Chondrocyte (in vitro differentiated cells): ENCODE results near the gene ARHGAP42. TPM values are rescaled to one million over a fixed set of nuclear protein-coding genes. Genes with fewer than 3 reads are reported as not detected.

Experiments used
- DNase-seq: peaks from one replicate; pipeline ENCODE4 v3.0.0; 2021; ENCODE audit warnings: mixed read lengths, low spot score
- H3K27ac Mint-ChIP-seq: one replicate; pipeline ENCODE4 v1.8.0; 2021; ENCODE audit warnings: mild to moderate bottlenecking, moderate library complexity, mixed read lengths; ENCODE audit not compliant: unreplicated experiment
- H3K27me3 Mint-ChIP-seq: 2 replicates; pipeline ENCODE4 v1.8.0; 2021; ENCODE audit warnings: low read depth, mixed read lengths
- H3K36me3 Mint-ChIP-seq: 2 replicates; pipeline ENCODE4 v1.8.0; 2021; ENCODE audit warnings: low read depth, mixed read lengths
- H3K4me1 Mint-ChIP-seq: 2 replicates; pipeline ENCODE4 v1.8.0; 2021; ENCODE audit warnings: low read depth, mild to moderate bottlenecking, mixed read lengths
- H3K4me3 Mint-ChIP-seq: one replicate; pipeline ENCODE4 v1.8.0; 2021; ENCODE audit warnings: mild to moderate bottlenecking, moderate library complexity, mixed read lengths; ENCODE audit not compliant: unreplicated experiment
- H3K9me3 Mint-ChIP-seq: 2 replicates; pipeline ENCODE4 v1.8.0; 2021; ENCODE audit warnings: low read depth, mixed read lengths
- total RNA-seq: library from RNA; stranded (reverse); gene quantifications from 3 replicates; pipeline ENCODE4 v1.2.1, GENCODE V29; 2021
- TF ChIP-seq, protein P1 (sequence below): fragments of 200-600 bp; sonication (generic); IDR thresholded peaks from 2 replicates; pipeline ENCODE4 v1.5.0; 2021; ENCODE audit warnings: antibody characterized with exemption, mild to moderate bottlenecking, moderate library complexity

ARHGAP42 gene
- total RNA-seq, 1 donor from 2014 or later: 16.1 TPM

DNA sequence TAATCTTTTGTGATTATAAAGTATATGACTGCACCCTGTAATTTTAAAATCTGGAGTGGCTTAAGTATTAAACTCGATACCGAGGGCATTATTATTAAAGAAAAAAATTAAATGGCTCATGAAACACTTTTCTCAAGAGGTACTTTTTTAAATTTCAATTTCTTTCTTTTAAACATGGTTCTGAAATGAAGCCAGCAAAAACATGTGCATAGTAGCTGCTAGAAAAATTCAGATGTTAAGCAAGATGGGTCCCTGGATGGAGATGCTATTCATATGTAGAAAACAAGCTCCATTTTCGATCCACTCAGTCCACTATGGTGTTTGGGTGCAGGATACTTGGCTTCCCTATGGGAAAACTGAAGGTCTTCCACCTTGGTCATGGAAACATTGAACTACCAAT lies 253.0 kb downstream of the ARHGAP42 start:
- Mint-ChIP-seq H3K36me3 (peaks cover 8% of the 10 kb centered on the region), H3K9me3 (no peaks in the 10 kb centered on the region), H3K27ac (no peak overlapping the region), H3K4me1 (peaks cover 9% of the 10 kb centered on the region), H3K27me3 (no peaks in the 10 kb centered on the region), H3K4me3 (no peak overlapping the region)
- TF ChIP-seq, protein P1, sequence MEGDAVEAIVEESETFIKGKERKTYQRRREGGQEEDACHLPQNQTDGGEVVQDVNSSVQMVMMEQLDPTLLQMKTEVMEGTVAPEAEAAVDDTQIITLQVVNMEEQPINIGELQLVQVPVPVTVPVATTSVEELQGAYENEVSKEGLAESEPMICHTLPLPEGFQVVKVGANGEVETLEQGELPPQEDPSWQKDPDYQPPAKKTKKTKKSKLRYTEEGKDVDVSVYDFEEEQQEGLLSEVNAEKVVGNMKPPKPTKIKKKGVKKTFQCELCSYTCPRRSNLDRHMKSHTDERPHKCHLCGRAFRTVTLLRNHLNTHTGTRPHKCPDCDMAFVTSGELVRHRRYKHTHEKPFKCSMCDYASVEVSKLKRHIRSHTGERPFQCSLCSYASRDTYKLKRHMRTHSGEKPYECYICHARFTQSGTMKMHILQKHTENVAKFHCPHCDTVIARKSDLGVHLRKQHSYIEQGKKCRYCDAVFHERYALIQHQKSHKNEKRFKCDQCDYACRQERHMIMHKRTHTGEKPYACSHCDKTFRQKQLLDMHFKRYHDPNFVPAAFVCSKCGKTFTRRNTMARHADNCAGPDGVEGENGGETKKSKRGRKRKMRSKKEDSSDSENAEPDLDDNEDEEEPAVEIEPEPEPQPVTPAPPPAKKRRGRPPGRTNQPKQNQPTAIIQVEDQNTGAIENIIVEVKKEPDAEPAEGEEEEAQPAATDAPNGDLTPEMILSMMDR: no peak
- DNase-seq: no peak

DNA sequence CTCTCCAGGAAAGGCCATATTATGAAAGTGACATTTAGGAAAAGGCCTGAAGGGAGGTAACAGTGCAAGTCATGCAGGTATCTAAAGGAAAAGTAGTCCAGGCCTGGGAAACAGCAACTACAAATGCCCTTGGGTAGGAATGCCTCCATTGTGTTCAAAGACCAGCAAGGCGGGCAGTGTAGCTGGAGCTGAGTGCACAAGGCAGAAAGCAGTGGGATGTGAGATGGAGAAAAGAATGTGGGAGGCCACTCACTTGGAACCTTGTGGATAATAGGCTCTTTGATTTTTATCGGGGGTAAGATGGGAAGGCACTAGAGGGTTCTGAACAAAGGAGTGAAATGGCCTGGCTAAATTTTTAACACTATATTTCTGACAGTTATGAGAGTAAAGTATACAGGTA lies 253.9 kb downstream of the ARHGAP42 start:
- peaks cover 8% of the 10 kb centered on the region for H3K36me3 Mint-ChIP-seq
- H3K27ac Mint-ChIP-seq: no peak overlapping the region

DNA sequence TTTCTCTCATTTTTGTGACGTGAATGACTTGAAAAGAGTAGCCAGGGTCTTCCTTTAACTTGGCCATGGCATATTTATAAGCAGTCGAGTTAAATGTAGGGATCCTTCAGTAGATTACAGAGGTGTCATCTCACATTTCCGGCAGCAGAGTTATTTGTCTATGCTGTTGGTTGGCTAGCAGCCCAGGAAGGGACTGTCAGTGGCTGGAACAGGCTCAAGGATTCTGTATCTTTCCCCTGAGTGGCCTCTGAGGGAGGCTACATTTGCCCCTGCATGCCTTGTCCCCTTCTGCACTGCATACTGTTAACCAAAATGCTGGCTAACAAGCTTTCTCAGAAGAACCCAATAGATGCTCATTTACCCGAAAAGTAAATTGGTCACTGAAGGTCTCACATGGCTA lies 254.9 kb downstream of the ARHGAP42 start:
- peaks cover 9% of the 10 kb centered on the region for H3K4me1 Mint-ChIP-seq
- no peaks in the 10 kb centered on the region for H3K27me3 Mint-ChIP-seq
- no peak overlapping the region for H3K4me3 Mint-ChIP-seq
- H3K36me3 Mint-ChIP-seq: peaks cover 6% of the 10 kb centered on the region
- TF ChIP-seq, protein P1: no peak
- no peak for DNase-seq
- no peaks in the 10 kb centered on the region for H3K9me3 Mint-ChIP-seq
- no peak overlapping the region for H3K27ac Mint-ChIP-seq

More for the DNA sequence above, 253.9 kb downstream of the ARHGAP42 start:
- TF ChIP-seq, protein P1: no peak
- Mint-ChIP-seq H3K9me3 (no peaks in the 10 kb centered on the region), H3K4me1 (peaks cover 9% of the 10 kb centered on the region), H3K27me3 (no peaks in the 10 kb centered on the region), H3K4me3 (no peak overlapping the region)
- no peak for DNase-seq

DNA sequence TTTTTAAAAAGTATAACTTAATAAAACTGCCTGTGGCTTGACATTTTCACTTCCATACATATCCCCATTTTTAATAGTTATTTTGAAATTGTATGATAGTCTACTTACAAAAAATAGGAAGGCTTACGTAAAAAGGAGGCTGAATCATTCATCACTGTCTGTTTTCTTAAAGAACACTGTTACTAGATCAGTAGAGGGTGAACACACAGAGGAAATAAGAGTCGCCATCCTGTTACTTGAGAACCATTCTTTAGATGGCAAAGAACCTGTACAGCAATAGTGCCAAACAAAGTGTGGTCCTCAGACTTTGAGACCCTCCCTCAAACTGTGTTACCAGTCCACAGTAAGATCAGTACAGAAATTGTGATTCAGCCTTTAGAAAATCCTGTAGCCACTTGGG lies 261.8 kb downstream of the ARHGAP42 start:
- Mint-ChIP-seq H3K36me3 (no peaks in the 10 kb centered on the region), H3K4me1 (peaks cover 3% of the 10 kb centered on the region), H3K9me3 (no peaks in the 10 kb centered on the region), H3K27ac (no peak overlapping the region), H3K4me3 (no peak overlapping the region), H3K27me3 (no peaks in the 10 kb centered on the region)
- no peak for DNase-seq
- TF ChIP-seq, protein P1: no peak

DNA sequence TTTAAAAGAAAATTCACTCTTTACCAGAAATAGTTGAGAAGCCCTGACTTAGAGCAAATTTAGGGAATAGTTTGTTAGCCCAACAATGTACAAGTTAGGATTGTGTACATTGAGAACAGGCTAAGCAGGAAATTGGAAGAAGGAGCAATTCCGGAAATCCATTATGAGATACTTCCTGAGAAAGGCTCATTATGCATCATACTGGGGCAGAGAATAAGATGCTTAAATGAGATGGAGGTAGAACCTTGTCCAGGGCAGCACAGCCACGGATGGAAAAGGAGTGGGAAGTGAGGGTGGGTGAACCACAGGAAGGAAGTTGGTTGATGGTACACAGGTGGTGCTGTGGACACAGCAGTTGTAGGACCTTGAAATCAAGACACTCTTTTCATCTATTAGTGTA lies 262.4 kb downstream of the ARHGAP42 start:
- no peak overlapping the region for H3K27ac Mint-ChIP-seq
- no peaks in the 10 kb centered on the region for H3K27me3 Mint-ChIP-seq
- H3K9me3 Mint-ChIP-seq: no peaks in the 10 kb centered on the region
- no peaks in the 10 kb centered on the region for H3K36me3 Mint-ChIP-seq
- TF ChIP-seq, protein P1: no peak
- H3K4me1 Mint-ChIP-seq: peaks cover 3% of the 10 kb centered on the region
- no peak overlapping the region for H3K4me3 Mint-ChIP-seq
- no peak for DNase-seq
